Cerebellar cortex (tissue), 1 donor: ENCODE measurements around the gene SULF2.

Experiments
- DNase-seq: peaks from one replicate; pipeline ENCODE4 v3.0.0-alpha.2; 2015; ENCODE audit warnings: low spot score

Gene SULF2

DNA sequence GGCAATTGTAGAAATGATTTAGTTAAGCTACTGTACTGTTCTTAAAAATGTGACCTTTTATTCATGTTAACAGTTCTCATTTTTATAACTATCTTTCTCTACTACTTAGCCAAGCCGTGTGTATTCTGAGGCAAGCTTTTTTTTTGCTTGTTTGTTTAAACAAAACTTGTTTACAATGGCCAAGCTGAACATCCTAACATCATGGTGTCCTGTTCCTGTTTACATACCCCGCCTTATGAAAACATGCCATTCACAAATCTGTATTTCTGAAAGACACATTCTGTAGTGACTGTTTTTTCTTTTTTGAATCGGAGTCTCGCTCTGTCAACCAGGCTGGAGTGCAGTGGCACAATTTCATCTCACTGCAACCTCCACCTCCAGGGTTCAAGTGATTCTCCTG is 142.7 kb downstream of the SULF2 start:
- no peak for DNase-seq

DNA sequence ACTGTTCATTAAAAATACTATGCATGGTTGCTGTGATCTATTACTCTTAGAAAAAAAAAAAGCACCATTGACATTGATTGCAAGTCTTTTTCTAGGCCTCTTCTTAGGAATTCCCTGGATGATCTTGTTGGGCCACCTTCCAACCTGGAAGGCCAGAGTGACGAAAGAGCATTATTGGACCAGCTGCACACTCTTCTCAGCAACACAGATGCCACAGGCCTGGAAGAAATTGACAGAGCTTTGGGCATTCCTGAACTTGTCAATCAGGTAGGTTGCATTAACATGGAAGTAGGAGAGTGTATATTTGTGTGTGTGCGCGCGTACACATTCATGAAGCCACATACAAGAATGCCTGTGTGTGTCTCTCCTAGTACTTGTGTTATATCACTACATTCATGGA is 143.2 kb downstream of the SULF2 start:
- no peak for DNase-seq

DNA sequence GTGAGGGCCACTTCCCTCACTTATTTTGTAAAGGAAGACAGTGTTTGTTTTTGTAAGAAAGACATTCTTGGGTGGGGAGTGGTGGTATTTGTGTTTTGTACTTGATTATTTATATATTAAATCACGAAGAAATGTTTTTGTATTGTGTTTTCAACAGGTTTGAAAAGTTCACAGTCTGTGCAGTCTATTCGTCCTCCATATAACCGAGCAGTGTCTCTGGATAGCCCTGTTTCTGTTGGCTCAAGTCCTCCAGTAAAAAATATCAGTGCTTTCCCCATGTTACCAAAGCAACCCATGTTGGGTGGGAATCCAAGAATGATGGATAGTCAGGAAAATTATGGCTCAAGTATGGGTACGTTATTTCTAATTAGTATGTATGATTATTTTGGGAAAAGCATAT is 146.4 kb downstream of the SULF2 start:
- DNase-seq = no peak

GRCh38 chr20:47635256-47635655 is 150.0 kb downstream of the SULF2 start:
- DNase-seq = no peak

- DNase-seq = no peak
Measured at GRCh38 chr20:47631078-47631477, 154.2 kb downstream of the SULF2 start.

GRCh38 chr20:47629907-47630306 is 155.4 kb downstream of the SULF2 start:
- no peak for DNase-seq

GRCh38 chr20:47627540-47627939 is 157.7 kb downstream of the SULF2 start:
- no peak for DNase-seq

GRCh38 chr20:47623206-47623605 is 162.1 kb downstream of the SULF2 start:
- DNase-seq = no peak

GRCh38 chr20:47622118-47622665 is 163.1 kb downstream of the SULF2 start:
- no peak for DNase-seq

DNA sequence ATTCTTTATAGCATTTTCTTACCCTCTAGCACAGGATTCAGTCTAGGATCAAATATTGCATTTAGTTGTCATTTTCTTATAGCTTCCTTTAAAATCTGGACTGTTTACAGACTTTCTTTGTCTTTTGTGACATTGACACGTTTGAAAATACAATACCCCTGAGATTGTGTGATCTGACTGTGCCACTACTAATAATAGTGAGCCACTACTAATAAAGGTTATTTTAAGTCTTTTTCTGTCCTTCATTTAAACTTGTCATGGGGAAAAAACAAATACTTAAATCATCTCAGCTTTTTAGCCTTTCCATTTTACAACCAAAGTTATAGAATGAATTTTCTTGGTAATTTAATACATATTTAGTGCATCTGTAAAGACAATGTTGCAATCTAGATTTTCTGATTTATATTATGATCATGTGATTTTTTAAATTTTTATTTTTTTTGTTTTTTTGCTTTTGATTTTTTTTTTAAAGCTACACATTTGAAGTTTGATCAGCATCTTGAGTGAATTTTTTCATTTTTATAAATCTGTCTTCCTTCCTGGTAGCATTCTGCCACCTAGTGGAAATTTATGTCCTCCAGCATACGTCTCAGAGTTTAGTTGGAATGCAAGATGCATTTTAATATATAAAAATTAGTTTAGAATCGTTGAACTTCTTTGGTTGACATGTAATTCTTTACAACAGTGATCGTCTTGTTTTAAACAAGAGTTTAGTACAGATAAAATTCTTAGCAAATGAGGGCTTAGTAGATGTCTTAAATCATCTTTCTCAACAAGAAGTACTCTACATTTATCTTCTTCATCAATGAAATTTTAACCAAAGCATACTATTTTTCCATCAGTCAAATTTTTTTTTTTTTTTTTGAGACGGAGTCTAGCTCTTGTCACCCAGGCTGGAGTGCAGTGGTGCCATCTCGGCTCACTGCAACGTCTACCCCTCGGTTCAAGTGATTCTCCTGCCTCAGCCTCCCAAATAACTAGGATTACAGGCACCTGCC is 164.2 kb downstream of the SULF2 start:
- peak; percentile 61 for DNase-seq

DNA sequence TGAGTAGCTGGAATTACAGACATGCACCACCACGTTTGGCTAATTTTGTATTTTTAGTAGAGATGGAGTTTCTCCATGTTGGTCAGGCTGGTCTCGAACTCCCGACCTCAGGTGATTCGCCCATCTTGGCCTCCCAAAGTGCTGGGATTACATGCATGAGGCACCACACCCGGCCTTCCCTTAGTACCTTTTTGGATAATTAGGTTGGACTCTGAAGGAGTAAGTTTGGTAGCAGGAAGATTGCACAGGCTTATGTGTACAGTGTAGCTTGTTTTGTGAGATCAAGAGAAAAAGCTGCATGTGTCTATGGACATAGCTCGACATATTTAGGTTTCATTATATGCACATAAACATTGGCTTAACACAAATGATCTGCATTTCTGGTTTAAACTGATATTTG is 166.8 kb downstream of the SULF2 start:
- no peak for DNase-seq

DNA sequence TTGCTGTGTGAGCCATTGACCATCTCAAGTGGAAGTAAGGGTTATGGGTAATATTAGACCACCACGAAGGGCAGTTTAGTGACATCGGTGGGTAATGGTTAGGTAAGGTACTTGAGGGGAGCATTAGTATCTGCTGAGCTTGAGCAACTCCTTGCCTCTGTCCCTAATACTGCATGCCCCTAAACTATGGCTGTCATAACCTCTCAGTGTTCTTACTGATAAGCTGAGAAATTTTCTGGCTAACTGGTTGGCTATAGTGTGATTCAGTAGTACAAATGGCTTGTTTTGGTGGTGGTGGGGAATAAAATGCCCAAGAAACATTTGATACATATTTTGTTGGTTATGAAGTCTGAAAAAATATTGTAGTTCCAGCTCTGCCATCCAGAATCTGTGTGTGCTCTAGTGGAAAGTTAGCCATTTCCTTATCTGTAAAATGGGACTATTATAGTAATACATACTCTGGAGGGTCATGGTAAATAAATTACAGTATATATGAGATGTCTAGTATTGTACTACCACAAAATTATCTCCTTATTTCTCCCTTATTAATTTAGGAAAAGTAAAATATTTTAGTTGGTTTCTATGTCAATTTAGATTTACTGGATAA is 170.5 kb downstream of the SULF2 start:
- DNase-seq = no peak

GRCh38 chr20:47612670-47613069 is 172.6 kb downstream of the SULF2 start:
- no peak for DNase-seq

GRCh38 chr20:47611785-47612184 is 173.5 kb downstream of the SULF2 start:
- DNase-seq = no peak

DNA sequence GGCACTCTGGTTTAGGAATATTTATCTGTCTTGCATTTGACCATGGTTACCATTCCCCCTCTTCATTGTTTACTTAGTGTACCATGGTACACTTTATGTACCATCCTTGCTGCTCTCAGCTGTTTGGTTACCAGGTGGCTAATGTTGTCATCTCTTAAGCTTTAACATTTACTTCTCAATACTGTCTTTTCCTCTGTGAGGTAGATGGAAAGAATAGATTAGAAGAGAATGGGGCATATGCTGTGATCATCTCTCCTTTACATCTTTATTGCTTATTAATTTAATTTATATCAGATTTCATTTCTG is 174.4 kb downstream of the SULF2 start:
- DNase-seq = no peak

DNA sequence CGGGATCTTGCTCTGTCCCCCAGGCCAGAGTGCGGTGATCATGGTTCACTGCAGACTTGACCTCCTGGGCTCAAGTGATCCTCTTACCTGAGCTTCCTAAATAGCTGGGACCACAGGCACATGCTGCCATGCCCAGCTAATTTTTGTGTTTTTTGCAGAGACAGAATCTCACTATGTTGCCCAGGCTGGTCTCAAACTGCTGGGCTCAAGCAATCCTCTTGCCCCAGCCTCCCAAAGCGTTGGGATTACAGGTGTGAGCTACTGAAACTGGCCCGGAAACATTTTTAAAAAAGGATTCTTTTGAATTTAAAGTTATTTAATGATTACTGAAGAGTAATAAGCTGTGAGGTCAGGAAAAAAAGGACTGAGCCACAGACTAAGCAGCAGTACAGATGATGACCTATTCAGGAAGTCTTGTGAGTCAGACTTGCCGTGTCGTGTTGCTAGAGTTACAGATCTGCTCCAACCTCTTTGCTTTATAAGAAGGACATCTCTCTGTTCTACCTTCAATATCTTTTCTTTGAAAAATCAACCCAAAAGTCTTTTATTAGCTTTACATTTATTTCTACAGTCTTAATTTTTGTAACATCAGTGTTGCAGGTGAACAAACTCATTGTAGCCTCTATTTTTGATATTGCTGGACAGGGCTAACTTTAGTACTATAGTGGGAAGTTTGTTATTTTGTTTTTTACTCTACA is 174.9 kb downstream of the SULF2 start:
- no peak for DNase-seq

DNA sequence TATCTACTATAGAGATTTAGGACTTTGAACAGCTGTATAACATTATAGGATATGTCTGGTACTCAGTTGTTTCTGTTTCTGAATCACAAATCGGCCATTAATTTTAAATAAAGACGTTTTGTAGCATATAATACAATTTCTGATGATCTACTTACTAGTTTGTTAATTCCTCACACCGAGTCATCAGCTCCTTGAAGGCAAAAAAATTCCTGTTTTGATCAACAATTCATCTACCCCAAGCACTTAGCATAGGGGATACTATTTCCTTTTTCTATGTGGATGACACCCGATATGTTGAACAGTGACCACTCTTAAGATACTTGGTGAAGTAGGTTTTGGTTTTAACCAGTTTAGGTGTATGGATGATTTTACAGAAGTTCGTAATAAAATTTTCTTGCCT is 176.3 kb downstream of the SULF2 start:
- no peak for DNase-seq
